WTC11 (cell line): ENCODE results near the gene SH3RF2.

ENCODE experiments used
- FOXJ3 ChIP-seq: sonication (generic); formaldehyde crosslinking; IDR thresholded peaks from 2 replicates; pipeline ENCODE4 v1.9.0; 2021; ENCODE audit warnings: missing genetic modification reagents, mild to moderate bottlenecking, borderline replicate concordance
- IRF2 ChIP-seq: sonication (generic); formaldehyde crosslinking; IDR thresholded peaks from 2 replicates; pipeline ENCODE4 v1.8.0; 2022; ENCODE audit warnings: low read depth, missing genetic modification reagents, borderline replicate concordance
- JAZF1 ChIP-seq: fragments of 250-450 bp; sonication (Bioruptor Pico); IDR thresholded peaks from 2 replicates; pipeline ENCODE4 v1.9.0; 2021; ENCODE audit warnings: moderate library complexity, mild to moderate bottlenecking, inconsistent platforms
- NR1H2 ChIP-seq: sonication (generic); formaldehyde crosslinking; IDR thresholded peaks from 2 replicates; pipeline ENCODE4 v1.9.0; 2021; ENCODE audit warnings: mild to moderate bottlenecking, moderate library complexity, missing genetic modification reagents
- NR2C2 ChIP-seq: sonication (generic); formaldehyde crosslinking; IDR thresholded peaks from 2 replicates; pipeline ENCODE4 v1.8.0; 2022; ENCODE audit warnings: mild to moderate bottlenecking, missing genetic modification reagents
- TEAD4 ChIP-seq: sonication (generic); formaldehyde crosslinking; IDR thresholded peaks from 2 replicates; pipeline ENCODE4 v1.8.0; 2022; ENCODE audit warnings: mild to moderate bottlenecking, missing genetic modification reagents
- TF ChIP-seq, protein P1 (sequence below): fragments of 200-600 bp; IDR thresholded peaks from 2 replicates; pipeline ENCODE4 v1.8.0; 2022; ENCODE audit warnings: antibody characterized with exemption
- TF ChIP-seq, protein P2 (sequence below): sonication (generic); formaldehyde crosslinking; IDR thresholded peaks from 2 replicates; pipeline ENCODE4 v1.8.0; 2022; ENCODE audit warnings: mild to moderate bottlenecking, missing genetic modification reagents
- TF ChIP-seq, protein P3 (sequence below): sonication (generic); formaldehyde crosslinking; IDR thresholded peaks from 2 replicates; pipeline ENCODE4 v1.8.1; 2022; ENCODE audit warnings: low read depth, missing genetic modification reagents, borderline replicate concordance
- TF ChIP-seq, protein P4 (sequence below): sonication (generic); formaldehyde crosslinking; IDR thresholded peaks from 2 replicates; pipeline ENCODE4 v1.8.1; 2023; ENCODE audit warnings: mild to moderate bottlenecking, missing genetic modification reagents, moderate library complexity

DNA sequence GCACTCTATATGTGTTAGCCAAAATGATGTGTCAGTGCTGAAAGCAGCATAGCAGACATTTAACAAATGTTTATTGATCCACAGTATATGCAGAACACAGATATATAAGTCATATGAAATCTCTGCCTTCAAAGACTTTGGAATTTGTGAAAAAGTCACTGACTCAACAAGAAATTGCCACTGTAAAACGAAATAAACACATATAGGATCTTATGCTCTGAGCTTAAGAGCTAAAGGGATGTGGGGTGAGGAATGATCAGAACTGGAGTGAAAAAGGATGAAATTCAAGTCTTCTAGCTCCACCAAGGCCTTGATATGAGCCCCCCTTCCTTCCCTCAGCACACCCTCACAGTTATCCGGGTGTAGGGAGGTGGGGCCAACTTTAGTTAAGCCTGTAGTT is 119.1 kb downstream of the SH3RF2 start:
- TF ChIP-seq FOXJ3 (CRISPR knock-in tag) (no peak), NR2C2 (no peak), JAZF1 (CRISPR knock-in tag) (no peak), TEAD4 (CRISPR knock-in tag) (no peak), NR1H2 (CRISPR knock-in tag) (no peak), IRF2 (CRISPR knock-in tag) (no peak)
- TF ChIP-seq, protein P1, sequence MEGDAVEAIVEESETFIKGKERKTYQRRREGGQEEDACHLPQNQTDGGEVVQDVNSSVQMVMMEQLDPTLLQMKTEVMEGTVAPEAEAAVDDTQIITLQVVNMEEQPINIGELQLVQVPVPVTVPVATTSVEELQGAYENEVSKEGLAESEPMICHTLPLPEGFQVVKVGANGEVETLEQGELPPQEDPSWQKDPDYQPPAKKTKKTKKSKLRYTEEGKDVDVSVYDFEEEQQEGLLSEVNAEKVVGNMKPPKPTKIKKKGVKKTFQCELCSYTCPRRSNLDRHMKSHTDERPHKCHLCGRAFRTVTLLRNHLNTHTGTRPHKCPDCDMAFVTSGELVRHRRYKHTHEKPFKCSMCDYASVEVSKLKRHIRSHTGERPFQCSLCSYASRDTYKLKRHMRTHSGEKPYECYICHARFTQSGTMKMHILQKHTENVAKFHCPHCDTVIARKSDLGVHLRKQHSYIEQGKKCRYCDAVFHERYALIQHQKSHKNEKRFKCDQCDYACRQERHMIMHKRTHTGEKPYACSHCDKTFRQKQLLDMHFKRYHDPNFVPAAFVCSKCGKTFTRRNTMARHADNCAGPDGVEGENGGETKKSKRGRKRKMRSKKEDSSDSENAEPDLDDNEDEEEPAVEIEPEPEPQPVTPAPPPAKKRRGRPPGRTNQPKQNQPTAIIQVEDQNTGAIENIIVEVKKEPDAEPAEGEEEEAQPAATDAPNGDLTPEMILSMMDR = no peak
- TF ChIP-seq, protein P2, sequence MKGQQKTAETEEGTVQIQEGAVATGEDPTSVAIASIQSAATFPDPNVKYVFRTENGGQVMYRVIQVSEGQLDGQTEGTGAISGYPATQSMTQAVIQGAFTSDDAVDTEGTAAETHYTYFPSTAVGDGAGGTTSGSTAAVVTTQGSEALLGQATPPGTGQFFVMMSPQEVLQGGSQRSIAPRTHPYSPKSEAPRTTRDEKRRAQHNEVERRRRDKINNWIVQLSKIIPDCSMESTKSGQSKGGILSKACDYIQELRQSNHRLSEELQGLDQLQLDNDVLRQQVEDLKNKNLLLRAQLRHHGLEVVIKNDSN (CRISPR knock-in tag) = no peak
- TF ChIP-seq, protein P3, sequence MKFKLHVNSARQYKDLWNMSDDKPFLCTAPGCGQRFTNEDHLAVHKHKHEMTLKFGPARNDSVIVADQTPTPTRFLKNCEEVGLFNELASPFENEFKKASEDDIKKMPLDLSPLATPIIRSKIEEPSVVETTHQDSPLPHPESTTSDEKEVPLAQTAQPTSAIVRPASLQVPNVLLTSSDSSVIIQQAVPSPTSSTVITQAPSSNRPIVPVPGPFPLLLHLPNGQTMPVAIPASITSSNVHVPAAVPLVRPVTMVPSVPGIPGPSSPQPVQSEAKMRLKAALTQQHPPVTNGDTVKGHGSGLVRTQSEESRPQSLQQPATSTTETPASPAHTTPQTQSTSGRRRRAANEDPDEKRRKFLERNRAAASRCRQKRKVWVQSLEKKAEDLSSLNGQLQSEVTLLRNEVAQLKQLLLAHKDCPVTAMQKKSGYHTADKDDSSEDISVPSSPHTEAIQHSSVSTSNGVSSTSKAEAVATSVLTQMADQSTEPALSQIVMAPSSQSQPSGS (CRISPR knock-in tag) = no peak
- TF ChIP-seq, protein P4, sequence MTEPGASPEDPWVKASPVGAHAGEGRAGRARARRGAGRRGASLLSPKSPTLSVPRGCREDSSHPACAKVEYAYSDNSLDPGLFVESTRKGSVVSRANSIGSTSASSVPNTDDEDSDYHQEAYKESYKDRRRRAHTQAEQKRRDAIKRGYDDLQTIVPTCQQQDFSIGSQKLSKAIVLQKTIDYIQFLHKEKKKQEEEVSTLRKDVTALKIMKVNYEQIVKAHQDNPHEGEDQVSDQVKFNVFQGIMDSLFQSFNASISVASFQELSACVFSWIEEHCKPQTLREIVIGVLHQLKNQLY (CRISPR knock-in tag) = no peak
